SK-N-SH treated with all-trans-retinoic acid at 6 μM for 48 hours (cell line): Measurements from ENCODE around the gene C3orf85.

Experiments
- BACH2 ChIP-seq: fragments of 250-450 bp; sonication (Bioruptor Pico); IDR thresholded peaks from 2 replicates; pipeline ENCODE4 v1.9.0; 2021; ENCODE audit warnings: mild to moderate bottlenecking, borderline replicate concordance
- GLIS3 ChIP-seq: fragments of 250-450 bp; sonication (Bioruptor Pico); IDR thresholded peaks from 2 replicates; pipeline ENCODE4 v1.5.0; 2020; ENCODE audit warnings: mild to moderate bottlenecking, moderate library complexity
- PPARA ChIP-seq: fragments of 250-450 bp; sonication (Bioruptor Pico); IDR thresholded peaks from 2 replicates; pipeline ENCODE4 v1.5.0; 2020; ENCODE audit warnings: mild to moderate bottlenecking, borderline replicate concordance
- SNAI2 ChIP-seq: fragments of 250-450 bp; sonication (Bioruptor Pico); IDR thresholded peaks from 2 replicates; pipeline ENCODE4 v1.5.0; 2020; ENCODE audit warnings: mild to moderate bottlenecking, moderate library complexity
- TCF4 ChIP-seq: fragments of 250-450 bp; sonication (Bioruptor Pico); IDR thresholded peaks from 2 replicates; pipeline ENCODE4 v1.8.0; 2021; ENCODE audit warnings: mild to moderate bottlenecking, moderate library complexity, borderline replicate concordance
- ZC3H10 ChIP-seq: fragments of 250-450 bp; sonication (Bioruptor Pico); IDR thresholded peaks from 2 replicates; pipeline ENCODE4 v1.5.1; 2021; ENCODE audit warnings: mild to moderate bottlenecking, moderate library complexity
- ZFP3 ChIP-seq: fragments of 250-450 bp; sonication (Bioruptor Pico); IDR thresholded peaks from 2 replicates; pipeline ENCODE4 v1.5.0; 2020; ENCODE audit warnings: mild to moderate bottlenecking, moderate library complexity
- ZNF8 ChIP-seq: fragments of 450-650 bp; formaldehyde crosslinking; IDR thresholded peaks from 2 replicates; pipeline ENCODE4 v1.5.0; 2020; ENCODE audit warnings: mild to moderate bottlenecking, moderate library complexity
- TF ChIP-seq, protein P1 (sequence below): fragments of 250-450 bp; sonication (Bioruptor Pico); IDR thresholded peaks from 2 replicates; pipeline ENCODE4 v1.8.0; 2020; ENCODE audit warnings: mild to moderate bottlenecking, moderate library complexity, borderline replicate concordance
- TF ChIP-seq, protein P2 (sequence below): fragments of 250-450 bp; sonication (Bioruptor Pico); IDR thresholded peaks from 2 replicates; pipeline ENCODE4 v1.8.0; 2021; ENCODE audit warnings: low read depth, mild to moderate bottlenecking, moderate library complexity, borderline replicate concordance

DNA sequence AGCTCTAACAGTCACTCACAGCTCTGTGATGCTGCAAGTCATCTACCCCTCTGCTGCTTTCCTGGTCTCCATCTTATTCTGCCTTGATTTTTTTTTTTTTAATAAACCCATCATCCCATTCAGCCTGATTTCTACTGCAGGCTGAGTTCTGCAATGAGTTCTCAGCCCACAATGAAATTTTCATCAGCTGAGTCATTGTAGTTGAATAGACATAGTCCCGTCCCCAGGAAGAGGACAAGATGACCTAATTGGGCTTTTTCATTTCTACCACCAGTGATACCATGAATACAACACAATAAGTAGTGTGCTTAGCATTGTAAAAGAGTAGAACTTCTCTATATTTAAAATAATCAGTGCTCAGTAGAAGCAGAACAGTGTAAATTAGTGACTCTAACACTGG lies 59.3 kb downstream of the C3orf85 start:
- TF ChIP-seq, protein P1, sequence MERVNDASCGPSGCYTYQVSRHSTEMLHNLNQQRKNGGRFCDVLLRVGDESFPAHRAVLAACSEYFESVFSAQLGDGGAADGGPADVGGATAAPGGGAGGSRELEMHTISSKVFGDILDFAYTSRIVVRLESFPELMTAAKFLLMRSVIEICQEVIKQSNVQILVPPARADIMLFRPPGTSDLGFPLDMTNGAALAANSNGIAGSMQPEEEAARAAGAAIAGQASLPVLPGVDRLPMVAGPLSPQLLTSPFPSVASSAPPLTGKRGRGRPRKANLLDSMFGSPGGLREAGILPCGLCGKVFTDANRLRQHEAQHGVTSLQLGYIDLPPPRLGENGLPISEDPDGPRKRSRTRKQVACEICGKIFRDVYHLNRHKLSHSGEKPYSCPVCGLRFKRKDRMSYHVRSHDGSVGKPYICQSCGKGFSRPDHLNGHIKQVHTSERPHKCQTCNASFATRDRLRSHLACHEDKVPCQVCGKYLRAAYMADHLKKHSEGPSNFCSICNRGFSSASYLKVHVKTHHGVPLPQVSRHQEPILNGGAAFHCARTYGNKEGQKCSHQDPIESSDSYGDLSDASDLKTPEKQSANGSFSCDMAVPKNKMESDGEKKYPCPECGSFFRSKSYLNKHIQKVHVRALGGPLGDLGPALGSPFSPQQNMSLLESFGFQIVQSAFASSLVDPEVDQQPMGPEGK (CRISPR knock-in tag) = no peak
- TF ChIP-seq GLIS3 (CRISPR knock-in tag) (no peak), BACH2 (no peak), SNAI2 (CRISPR knock-in tag) (no peak), ZC3H10 (CRISPR knock-in tag) (no peak), ZNF8 (CRISPR knock-in tag) (no peak), TCF4 (no peak), PPARA (CRISPR knock-in tag) (no peak), ZFP3 (no peak)
- TF ChIP-seq, protein P2, sequence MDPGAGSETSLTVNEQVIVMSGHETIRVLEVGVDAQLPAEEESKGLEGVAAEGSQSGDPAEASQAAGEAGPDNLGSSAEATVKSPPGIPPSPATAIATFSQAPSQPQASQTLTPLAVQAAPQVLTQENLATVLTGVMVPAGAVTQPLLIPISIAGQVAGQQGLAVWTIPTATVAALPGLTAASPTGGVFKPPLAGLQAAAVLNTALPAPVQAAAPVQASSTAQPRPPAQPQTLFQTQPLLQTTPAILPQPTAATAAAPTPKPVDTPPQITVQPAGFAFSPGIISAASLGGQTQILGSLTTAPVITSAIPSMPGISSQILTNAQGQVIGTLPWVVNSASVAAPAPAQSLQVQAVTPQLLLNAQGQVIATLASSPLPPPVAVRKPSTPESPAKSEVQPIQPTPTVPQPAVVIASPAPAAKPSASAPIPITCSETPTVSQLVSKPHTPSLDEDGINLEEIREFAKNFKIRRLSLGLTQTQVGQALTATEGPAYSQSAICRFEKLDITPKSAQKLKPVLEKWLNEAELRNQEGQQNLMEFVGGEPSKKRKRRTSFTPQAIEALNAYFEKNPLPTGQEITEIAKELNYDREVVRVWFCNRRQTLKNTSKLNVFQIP = no peak
